ENCODE data around the gene BAX.

The BAX gene

GRCh38 chr19:48946463-48947257 lies 8.0 kb upstream of the BAX start:
- no peak for TF ChIP-seq CTCF (IDR thresholded peaks at IDR 0.05)
- no peak overlapping the region for H3K27ac ChIP-seq
- DNase-seq (ENCODE audit: low spot score) = no peak
- no peak overlapping the region for H3K4me3 ChIP-seq

GRCh38 chr19:48947258-48947542 lies 7.5 kb upstream of the BAX start:
- no peak for DNase-seq (ENCODE audit: low spot score)
- no peak for TF ChIP-seq CTCF (IDR thresholded peaks at IDR 0.05)
- Histone ChIP-seq H3K4me3 (no peak overlapping the region), H3K27ac (no peak overlapping the region)

GRCh38 chr19:48950159-48950558 lies 4.5 kb upstream of the BAX start:
- no peak overlapping the region for H3K27ac ChIP-seq
- no peak for TF ChIP-seq CTCF (IDR thresholded peaks at IDR 0.05)
- DNase-seq (ENCODE audit: low spot score) = no peak
- no peak overlapping the region for H3K4me3 ChIP-seq

- no peak for DNase-seq (ENCODE audit: low spot score)
- no peak overlapping the region for H3K4me3 ChIP-seq
- TF ChIP-seq CTCF (IDR thresholded peaks at IDR 0.05) = no peak
- H3K27ac ChIP-seq = no peak overlapping the region
Measured at GRCh38 chr19:48950830-48951519, 3.7 kb upstream of the BAX start.

- DNase-seq (ENCODE audit: low spot score) = no peak
- TF ChIP-seq CTCF (IDR thresholded peaks at IDR 0.05) = no peak
- Histone ChIP-seq H3K4me3 (no peak overlapping the region), H3K27ac (no peak overlapping the region)
Measured at GRCh38 chr19:48953141-48953540, 1.5 kb upstream of the BAX start.

GRCh38 chr19:48953990-48954594 lies 583 bp upstream of the BAX start:
- peak overlapping the region; percentile 86 to 88 for H3K27ac ChIP-seq
- H3K4me3 ChIP-seq = peak overlapping the region; percentile 87
- DNase-seq (ENCODE audit: low spot score) = no peak
- no peak for TF ChIP-seq CTCF (IDR thresholded peaks at IDR 0.05)

Data from coronary artery (tissue), 2 donors.